Stimulated activated CD8-positive, alpha-beta memory T cell treated with anti-CD3 and anti-CD28 coated beads, Interleukin-4, amount 100 ng/mL, for 24 hours (primary cell): Measurements from ENCODE around the gene ABCD1.

Source experiments
- DNase-seq: peaks from one replicate; pipeline ENCODE4 v3.0.0-alpha.2; 2020; ENCODE audit warnings: low read depth

The ABCD1 gene

GRCh38 chrX:153792368-153792767, 67.7 kb downstream of the ABCD1 start:
- DNase-seq: no peak

GRCh38 chrX:153793291-153793690, 68.6 kb downstream of the ABCD1 start:
- DNase-seq: no peak
